ENCODE results near the gene PYROXD2. TPM values are rescaled to one million over a fixed set of nuclear protein-coding genes. Genes with fewer than 3 reads are reported as not detected.
A peak's percentile ranks its signal among the peaks of the same experiment; 100 is the strongest.

PYROXD2 gene
- total RNA-seq, 4 donors from 2014 or later = 0.97 to 6.7 (median 3.8) TPM

DNA sequence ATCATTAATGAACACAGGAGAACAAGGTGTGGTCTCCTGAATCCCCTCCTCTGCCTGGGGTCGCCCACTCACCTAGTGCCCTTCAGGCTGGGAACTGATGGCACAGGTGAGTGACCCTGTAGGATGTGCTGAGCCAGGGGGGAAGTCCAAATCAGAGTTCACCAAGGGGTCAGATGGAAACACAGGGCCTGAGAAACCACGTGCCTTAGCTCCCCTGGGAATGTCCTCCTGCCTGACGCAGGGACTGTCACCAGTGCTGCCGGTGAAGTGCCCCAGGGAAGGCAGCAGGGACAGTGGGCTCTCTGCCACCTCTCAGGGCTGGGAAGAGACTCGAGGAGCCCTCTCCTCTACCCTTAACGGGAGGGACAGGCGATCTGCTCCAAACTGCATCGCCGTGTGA lies 5.8 kb upstream of the PYROXD2 start:
- 84 to 90% methylated on average over 9 of the region's 9 CpGs for WGBS, 2 donors

DNA sequence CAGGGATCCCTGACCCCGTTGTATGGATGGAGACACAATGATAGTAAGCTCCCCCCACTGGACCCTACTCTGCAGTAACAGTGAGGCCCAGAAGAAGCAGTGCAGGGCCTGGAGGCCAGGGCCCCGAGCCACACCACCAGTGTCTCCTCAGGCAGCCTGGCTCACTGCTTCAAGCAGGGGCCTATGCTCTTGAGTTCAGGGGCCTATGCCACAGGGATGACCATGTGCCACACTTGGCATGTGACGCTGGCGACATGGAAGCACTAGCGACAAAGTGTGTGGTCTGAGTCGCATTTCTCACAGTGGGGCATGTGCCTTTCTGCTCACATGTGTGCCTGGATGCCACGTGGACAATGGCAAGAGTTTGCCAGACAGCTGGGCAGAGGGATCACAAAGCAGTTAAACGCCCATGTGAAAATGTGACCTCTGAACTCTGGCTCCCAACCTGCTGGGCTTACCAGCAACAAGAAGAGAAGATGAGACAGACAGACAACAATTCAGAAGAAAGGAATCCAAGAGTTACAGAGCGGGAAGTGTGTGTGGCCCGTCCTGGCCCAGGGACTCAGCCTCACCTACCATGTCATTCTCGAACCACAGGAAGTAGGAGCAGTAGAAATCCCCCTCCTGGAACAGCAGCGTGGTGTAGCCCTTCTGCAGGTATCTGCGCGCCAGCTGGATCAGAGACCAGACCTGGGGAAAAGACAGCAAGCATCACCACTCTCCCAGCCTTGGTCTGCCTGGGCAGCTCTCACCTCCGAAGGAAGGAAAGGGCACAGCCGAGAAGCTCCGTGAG lies 4.7 kb upstream of the PYROXD2 start:
- intact Hi-C loops (cut with DNase I; ENCODE audit: low total_unique reads) = no loop called here
- H3K4me3 ChIP-seq (ENCODE audit: low read depth, poor library complexity, severe bottlenecking) = no peak overlapping the region
- TF ChIP-seq POLR2A (IDR thresholded peaks at IDR 0.05) (no peak), CTCF (IDR thresholded peaks at IDR 0.05) (no peak)
- no peak for DNase-seq (ENCODE audit: low spot score in 2 of 2)
- 91 to 92% methylated on average over 16 to 17 of the region's 17 CpGs for WGBS, 2 donors

More for the DNA sequence above, 5.8 kb upstream of the PYROXD2 start:
- DNase-seq (ENCODE audit: low spot score in 2 of 2) = peak in 1 of 2 donors; percentile 52
- H3K4me3 ChIP-seq (ENCODE audit: low read depth, poor library complexity, severe bottlenecking) = no peak overlapping the region
- TF ChIP-seq POLR2A (IDR thresholded peaks at IDR 0.05) (no peak), CTCF (IDR thresholded peaks at IDR 0.05) (no peak)
- intact Hi-C loops (cut with DNase I; ENCODE audit: low total_unique reads) = no loop called here

DNA sequence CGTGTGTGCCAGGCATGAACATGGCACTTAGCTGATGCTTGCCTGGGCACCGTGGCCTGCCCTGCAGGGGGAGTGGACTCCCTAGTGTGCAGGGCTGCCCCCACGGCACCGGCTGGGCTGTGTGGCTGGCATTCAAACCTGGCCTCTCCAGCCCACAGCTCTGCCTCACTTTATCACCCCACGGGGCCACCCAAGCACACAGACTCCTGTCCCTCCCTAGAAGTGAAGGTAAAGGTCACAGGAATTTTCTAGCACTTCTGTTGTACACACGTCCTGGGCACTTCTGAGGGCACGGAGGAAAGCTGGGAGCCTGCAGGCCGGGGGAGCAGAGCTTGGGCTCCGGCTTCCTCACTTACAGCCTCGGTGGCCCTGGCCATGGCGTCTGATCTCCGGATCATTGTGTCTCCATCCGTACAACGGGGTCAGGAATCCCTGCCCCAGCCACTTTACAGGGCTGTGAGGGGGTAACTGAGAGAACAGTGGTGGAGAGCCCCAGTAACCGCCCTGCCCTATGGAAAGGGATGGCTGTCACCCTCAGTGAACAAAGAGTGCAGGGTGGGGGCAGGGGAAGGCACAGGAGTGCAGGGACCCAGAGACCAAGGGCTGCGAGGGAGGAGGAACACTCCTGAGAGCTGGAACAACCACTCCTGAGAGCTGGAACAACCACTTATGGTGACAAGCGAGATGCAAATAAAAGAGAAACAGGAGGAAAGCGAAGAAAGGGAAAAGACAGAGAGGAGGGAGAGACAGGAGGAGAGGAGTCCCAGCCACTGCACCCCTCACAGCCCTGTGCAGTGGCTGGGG lies 3.9 kb upstream of the PYROXD2 start:
- intact Hi-C loops (cut with DNase I; ENCODE audit: low total_unique reads) = no loop called here
- DNase-seq (ENCODE audit: low spot score in 2 of 2) = peak in 1 of 2 donors; percentile 76
- no peak for TF ChIP-seq POLR2A (IDR thresholded peaks at IDR 0.05)
- TF ChIP-seq CTCF (IDR thresholded peaks at IDR 0.05) = no peak
- H3K4me3 ChIP-seq (ENCODE audit: low read depth, poor library complexity, severe bottlenecking) = no peak overlapping the region
- WGBS, 2 donors = 90 to 91% methylated on average over 16 to 18 of the region's 18 CpGs

DNA sequence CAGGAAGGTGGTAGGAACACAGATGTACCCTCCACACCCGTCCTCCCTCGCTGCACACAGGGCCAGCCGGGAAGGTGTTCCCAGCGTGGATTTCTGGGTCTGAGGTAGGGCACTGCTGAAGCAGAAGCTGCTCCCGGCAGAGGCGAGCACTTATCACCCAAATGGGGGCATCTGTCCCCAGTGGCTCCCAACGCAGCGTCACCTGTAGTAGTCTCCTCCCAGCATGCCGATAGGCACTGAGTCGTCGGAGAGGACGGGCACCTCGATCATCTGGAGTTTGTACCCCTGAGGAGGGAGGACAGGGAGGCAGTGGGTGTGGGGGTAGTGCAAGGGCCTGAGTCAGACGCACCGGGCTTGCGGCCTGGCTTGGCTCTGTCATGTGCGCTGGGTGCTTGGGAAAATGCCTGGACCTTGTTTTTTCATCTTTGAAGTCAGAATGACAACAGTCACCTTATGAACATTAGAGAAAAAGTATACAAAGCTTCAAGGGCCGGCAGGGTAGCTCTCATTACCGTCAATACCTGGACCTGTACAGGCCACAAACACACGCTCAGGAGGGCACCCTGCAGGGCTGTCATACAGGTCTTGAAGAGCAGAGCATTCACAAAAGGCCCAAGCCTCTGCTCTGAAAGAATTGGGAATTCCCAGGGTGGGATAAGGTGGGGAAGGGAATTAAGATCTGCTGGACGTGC lies 3.1 kb upstream of the PYROXD2 start:
- TF ChIP-seq POLR2A (IDR thresholded peaks at IDR 0.05) (no peak), CTCF (IDR thresholded peaks at IDR 0.05) (no peak)
- DNase-seq (ENCODE audit: low spot score in 2 of 2) = peak in 1 of 2 donors; percentile 73
- H3K4me3 ChIP-seq (ENCODE audit: low read depth, poor library complexity, severe bottlenecking) = no peak overlapping the region
- intact Hi-C loops (cut with DNase I; ENCODE audit: low total_unique reads) = no loop called here
- 89 to 93% methylated on average over 19 to 21 of the region's 21 CpGs for WGBS, 2 donors

DNA sequence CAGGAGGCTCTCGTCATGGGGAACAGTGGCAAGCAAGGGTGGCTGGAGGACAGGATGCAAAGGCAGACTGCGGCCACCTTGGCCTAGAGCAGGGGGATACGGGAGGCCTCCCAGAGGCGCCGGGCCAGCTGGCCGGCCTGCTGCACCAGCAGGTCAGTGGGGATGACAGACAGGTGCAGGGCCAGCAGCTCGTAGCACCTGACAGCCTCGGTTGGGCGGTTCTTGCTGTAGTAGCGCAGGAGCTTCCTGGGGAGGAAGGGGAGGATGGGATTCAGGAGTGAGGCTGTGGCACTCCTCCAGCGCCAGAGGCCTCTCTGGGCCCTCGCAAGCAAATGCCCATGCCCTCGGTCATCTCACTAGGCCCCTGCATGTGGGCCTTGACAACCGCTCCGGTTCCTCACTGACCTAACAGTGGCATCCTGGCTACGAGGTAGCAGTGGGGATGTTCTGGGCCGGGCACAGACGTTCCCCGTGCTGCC lies 2.5 kb upstream of the PYROXD2 start:
- TF ChIP-seq CTCF (IDR thresholded peaks at IDR 0.05) = no peak
- intact Hi-C loops (cut with DNase I; ENCODE audit: low total_unique reads) = no loop called here
- 88 to 89% methylated on average over 17 to 18 of the region's 19 CpGs for WGBS, 2 donors
- peak in 1 of 2 donors; percentile 63 for DNase-seq (ENCODE audit: low spot score in 2 of 2)
- H3K4me3 ChIP-seq (ENCODE audit: low read depth, poor library complexity, severe bottlenecking) = no peak overlapping the region

Data from lower leg skin (tissue), 4 donors.